NCI-H1092 treated with DMSO at 0.1 percent for 48 hours (cell line): ENCODE results near the gene TIMM10.

Source experiments
- DNase-seq: peaks from one replicate; lab custom pipeline; 2025; lab: John Stamatoyannopoulos, UW

TIMM10 gene, protein sequence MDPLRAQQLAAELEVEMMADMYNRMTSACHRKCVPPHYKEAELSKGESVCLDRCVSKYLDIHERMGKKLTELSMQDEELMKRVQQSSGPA

GRCh38 chr11:57530596-57531507 lies at the start of gene TIMM10:
Gene TIMM10, minus strand, starts transcription at chr11:57530754. Its CDS starts 565 bp downstream, at chr11:57530189.
- DNase-seq = peak; percentile 100

DNA sequence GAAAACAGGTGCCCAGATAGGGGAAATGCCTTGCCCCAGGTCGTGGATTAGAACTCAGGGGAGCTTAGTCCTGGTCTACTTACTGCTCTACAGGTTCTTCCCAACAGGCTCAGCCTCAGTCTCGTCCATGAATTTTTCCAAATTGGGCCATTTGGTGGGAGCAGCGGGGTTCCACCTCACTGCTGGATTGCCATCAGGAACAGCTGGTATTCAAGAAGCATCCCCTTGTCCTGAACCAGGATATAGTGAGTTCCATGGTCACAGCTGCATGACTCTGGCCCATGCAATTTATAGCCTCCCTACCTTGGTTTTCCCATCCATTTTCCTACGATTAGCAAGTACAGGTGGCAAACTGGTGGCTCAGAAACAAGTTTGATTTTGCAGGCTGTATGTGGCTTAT lies 43.5 kb upstream of the TIMM10 start:
- no peak for DNase-seq

GRCh38 chr11:57571606-57572005 lies 41.1 kb upstream of the TIMM10 start:
- DNase-seq = no peak

GRCh38 chr11:57568330-57568766 lies 37.8 kb upstream of the TIMM10 start:
- no peak for DNase-seq

- peak; percentile 71 for DNase-seq
These were observed 37.2 kb upstream of the TIMM10 start, which contains the start of gene UBE2L6 for GRCh38 chr11:57567515-57568329. Gene UBE2L6, minus strand, starts transcription at chr11:57567672. Its CDS starts 61 bp downstream, at chr11:57567611.

GRCh38 chr11:57566905-57567514 lies 36.5 kb upstream of the TIMM10 start:
- DNase-seq = peak; percentile 31

GRCh38 chr11:57566005-57566904 lies 35.7 kb upstream of the TIMM10 start:
- DNase-seq = no peak

- peak; percentile 3 for DNase-seq
These were observed 32.0 kb upstream of the TIMM10 start for GRCh38 chr11:57562596-57562995.

- DNase-seq = no peak
These were observed 29.6 kb upstream of the TIMM10 start for GRCh38 chr11:57560146-57560545.

GRCh38 chr11:57556041-57556440 lies 25.5 kb upstream of the TIMM10 start:
- no peak for DNase-seq

DNA sequence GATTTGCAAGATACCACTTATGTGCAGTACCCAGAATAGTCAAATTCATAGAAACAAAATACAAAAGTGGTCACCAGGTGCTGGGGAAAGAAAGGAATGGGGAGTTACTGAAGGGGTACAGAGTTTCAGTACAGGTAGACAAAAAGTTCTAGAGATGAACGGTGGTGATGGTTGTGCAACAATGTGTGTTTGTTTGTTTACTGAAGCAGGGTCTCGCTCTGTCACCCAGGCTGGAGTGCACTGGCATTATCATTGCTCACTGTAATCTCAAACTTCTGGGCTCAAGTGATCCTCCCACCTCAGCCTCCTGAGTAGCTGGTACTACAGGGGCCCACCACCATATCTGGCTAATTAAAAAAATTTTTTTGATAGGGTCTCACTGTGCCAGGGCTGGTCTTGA lies 24.8 kb upstream of the TIMM10 start:
- no peak for DNase-seq

GRCh38 chr11:57552479-57552878 lies 21.9 kb upstream of the TIMM10 start:
- no peak for DNase-seq

DNA sequence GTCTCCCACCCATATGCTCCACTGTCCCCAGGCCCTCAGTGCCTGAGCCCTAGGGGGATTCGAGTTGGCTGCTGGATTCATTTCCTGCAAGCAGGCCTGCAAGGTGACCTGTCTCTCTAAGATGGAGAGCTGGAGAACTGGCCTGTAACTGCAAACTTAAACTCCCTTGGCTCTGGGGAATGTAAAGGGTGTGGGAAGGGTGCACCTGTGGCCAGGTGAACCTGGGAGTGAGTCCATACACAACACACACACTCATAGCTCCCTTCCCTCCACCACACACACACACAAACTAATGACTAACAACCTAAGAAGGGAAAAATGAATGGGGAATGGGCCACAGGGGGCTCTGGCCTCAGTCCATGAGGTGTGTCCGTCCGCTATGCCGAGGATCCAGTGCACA lies 21.4 kb upstream of the TIMM10 start:
- no peak for DNase-seq

- no peak for DNase-seq
These were observed 19.4 kb upstream of the TIMM10 start for GRCh38 chr11:57549983-57550382.

GRCh38 chr11:57547854-57548377 lies 17.4 kb upstream of the TIMM10 start:
- DNase-seq = no peak

- DNase-seq = no peak
These were observed 16.4 kb upstream of the TIMM10 start for GRCh38 chr11:57546869-57547475.

DNA sequence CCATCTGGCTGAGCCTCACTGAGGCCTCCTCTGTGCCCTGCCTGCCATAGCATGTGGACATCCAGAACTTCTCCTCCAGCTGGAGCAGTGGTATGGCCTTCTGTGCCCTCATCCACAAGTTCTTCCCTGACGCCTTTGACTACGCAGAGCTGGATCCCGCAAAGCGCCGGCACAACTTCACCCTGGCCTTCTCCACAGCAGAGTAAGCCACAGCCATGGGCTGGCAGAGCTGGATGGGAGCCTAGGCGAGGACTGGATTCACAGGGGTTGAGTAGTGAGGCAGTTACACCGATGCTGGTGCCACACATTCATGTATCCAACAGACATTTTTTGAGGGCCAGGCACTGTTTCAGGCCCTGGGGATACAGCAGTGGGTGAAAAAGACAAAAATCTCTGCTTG lies 15.9 kb upstream of the TIMM10 start:
- DNase-seq = no peak

DNA sequence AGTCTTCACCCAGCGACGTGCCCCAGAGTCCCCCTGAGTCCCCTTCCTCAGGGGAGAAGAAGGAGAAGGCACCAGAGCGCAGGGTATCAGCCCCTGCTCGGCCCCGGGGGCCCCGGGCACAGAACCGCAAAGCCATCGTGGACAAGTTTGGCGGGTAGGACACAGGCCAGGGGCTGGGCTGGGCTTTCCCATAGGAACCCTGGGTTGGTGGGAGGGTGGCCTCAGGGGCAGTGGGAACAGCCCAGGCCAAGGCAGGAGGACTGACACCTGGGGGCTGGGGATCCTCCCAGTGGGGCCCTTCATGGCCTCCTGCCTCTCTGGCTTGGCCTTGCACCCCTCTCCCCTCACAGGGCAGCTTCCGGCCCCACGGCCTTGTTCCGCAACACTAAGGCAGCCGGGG lies 15.3 kb upstream of the TIMM10 start:
- DNase-seq = no peak

DNA sequence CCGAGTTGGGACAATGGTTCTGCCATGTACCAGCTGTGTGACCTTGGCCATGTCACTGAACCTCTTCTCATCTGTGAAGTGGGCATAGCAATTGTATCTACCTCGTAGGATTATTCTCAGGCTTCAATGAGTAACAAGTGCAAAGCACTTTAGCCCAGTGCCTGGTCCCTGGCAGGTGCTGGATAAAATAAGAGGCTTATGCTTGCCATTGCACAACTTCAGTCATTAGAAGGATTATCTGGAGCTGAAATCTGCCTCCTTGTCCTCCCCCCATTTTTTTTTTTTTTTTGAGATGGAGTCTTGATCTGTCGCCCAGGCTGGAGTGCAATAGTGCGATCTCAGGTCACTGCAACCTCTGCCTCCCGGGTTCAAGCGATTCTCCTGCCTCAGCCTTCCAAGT lies 14.0 kb upstream of the TIMM10 start:
- no peak for DNase-seq

- DNase-seq = no peak
These were observed 13.0 kb upstream of the TIMM10 start for GRCh38 chr11:57543593-57543992.
